Suppressor macrophage (primary cell): ENCODE results near the gene MUC5AC.

Source experiments
- DNase-seq, 4 experiments: peaks; one replicate each; pipeline ENCODE4 v3.0.0-alpha.2; 2020 to 2022

MUC5AC gene

DNA sequence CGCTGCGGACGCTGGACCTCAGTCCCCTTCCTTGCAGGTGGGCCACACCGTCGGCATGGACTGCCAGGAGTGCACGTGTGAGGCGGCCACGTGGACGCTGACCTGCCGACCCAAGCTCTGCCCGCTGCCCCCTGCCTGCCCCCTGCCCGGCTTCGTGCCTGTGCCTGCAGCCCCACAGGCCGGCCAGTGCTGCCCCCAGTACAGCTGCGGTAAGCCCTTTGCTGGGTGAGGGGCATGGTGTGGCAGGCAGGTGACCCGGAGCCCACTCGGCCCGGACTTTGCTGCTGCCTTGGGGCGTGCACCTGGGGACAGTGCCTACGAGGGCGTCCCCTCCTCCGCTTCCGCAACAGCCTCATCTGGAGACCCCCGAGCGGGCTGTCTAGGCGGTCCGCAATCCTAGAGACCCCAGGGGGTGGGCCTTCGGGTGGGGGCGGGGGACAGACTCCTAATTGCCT, 39.7 kb downstream of the MUC5AC start:
- peak in 1 of 4 experiments; percentile 1 for DNase-seq

DNA sequence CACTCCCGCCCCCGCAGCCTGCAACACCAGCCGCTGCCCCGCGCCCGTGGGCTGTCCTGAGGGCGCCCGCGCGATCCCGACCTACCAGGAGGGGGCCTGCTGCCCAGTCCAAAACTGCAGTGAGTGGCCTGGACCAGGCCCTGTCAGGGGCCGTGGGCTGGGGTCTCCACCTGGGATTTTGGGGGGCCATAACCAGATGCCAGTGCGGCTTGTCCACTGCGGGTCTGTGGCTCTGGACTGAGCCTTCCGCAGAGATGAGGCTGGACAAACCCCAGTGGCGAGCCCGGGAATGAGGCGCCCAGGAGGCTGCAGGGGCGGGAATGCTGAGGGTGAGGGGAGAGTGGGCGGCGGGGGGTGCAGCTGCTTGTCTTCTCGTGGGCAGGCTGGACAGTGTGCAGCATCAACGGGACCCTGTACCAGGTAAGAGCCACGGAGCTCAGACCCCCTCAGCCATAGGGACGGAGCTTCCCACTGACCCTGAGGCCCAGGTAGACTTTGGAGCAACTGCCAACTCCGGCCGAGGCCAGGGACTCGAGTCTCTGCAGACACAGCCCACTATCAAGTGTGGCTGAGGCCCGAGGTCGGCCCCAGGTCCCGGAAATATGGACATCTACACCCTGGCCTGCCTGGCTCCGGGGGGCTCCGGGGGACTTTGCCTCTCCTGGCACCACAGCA, 40.3 kb downstream of the MUC5AC start:
- DNase-seq: peak in 1 of 4 experiments; percentile 1

DNA sequence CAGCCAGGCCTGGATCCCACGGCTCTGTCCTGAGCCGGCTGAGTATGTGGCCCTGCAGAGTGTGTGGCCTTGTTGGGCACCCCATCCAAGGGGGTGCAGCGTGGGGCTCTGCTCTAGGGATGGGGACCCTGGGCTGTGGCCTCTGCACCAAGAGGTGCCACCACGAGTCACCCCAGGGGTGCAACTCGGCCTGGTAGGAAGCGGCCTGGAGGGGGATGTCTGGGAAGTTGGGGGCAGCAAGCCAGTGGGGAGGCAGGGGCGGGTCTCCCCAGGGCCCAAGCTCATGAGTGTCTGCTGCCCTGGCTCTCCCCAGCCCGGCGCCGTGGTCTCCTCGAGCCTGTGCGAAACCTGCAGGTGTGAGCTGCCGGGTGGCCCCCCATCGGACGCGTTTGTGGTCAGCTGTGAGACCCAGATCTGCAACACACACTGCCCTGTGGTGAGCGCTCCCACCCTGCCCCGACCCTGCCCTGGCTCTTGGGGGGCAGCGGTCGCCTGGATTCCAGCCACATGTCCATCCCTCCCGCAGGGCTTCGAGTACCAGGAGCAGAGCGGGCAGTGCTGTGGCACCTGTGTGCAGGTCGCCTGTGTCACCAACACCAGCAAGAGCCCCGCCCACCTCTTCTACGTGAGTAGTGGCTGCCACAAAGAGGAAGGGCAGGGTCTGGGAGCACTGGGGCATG, 40.9 kb downstream of the MUC5AC start:
- no peak for DNase-seq

DNA sequence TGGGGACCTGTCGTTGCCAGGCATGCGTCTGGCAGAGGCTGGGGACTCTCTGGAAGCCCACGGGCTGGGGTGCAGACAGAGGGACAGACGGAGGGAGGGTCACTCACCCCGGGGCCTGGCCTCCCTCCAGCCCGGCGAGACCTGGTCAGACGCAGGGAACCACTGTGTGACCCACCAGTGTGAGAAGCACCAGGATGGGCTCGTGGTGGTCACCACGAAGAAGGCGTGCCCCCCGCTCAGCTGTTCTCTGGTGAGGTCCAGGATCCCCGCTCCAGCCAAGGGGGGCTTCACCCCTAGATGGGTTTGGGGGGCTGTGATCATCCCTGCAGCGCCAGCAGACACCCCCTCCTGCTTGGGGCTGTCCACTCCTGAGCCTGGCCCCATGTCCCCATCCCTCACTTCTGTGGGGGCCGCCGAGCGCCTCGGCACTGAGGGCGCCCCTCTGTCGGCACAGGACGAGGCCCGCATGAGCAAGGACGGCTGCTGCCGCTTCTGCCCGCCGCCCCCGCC, 41.5 kb downstream of the MUC5AC start:
- DNase-seq: no peak

DNA sequence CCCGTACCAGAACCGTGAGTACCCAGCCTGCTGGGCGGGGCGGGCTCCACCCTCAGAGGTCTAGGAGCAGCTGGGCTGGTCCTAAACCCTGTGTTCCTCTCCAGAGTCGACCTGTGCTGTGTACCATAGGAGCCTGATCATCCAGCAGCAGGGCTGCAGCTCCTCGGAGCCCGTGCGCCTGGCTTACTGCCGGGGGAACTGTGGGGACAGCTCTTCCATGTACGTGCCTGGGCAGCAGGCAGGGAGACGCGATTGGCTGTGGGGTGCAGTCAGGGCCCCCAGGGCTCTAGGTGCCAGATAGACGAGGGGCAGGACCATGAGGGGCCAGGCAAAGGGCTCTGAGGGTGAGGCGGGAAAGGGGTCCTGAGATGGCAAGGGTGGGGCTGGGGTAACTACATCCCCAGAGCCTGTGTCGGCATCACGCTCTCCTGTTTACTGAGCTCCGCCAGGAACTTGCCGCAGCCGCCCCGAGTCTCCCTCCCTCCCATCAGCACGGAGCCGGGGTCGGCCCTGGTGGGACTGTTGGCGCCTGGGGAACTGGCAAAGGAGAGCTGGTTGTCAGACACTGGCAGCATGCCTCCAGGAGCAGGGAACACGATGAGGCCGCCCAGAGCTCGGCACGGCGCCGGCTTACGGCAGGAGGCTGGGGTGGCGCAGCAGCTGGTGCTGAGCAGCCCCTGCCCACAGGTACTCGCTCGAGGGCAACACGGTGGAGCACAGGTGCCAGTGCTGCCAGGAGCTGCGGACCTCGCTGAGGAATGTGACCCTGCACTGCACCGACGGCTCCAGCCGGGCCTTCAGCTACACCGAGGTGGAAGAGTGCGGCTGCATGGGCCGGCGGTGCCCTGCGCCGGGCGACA, 42.2 kb downstream of the MUC5AC start:
- DNase-seq: peak in 1 of 4 experiments; percentile 1

DNA sequence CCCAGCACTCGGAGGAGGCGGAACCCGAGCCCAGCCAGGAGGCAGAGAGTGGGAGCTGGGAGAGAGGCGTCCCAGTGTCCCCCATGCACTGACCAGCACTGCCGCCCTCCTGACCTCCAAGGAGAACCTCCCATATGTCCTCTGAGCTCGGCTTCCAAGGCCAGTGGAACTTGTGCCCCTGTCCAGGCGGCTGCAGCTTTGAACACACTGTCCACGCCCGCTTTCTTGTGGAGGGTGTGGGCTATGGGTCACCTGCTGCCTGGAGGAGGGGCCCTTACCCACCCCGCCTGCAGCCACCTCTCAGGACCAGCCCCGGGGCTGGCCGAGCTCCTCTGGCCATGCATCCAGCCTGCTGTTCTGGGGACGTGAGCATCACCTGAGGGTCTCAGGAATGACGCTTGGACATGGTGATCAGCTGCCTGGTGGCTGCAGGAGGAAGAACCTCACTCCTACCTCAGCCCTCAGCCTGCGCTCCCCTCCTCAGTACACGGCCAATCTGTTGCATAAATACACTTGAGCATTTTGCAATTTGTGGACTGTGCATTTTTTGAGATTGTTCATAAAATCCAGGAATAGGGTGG, 42.9 kb downstream of the MUC5AC start:
- no peak for DNase-seq

DNA sequence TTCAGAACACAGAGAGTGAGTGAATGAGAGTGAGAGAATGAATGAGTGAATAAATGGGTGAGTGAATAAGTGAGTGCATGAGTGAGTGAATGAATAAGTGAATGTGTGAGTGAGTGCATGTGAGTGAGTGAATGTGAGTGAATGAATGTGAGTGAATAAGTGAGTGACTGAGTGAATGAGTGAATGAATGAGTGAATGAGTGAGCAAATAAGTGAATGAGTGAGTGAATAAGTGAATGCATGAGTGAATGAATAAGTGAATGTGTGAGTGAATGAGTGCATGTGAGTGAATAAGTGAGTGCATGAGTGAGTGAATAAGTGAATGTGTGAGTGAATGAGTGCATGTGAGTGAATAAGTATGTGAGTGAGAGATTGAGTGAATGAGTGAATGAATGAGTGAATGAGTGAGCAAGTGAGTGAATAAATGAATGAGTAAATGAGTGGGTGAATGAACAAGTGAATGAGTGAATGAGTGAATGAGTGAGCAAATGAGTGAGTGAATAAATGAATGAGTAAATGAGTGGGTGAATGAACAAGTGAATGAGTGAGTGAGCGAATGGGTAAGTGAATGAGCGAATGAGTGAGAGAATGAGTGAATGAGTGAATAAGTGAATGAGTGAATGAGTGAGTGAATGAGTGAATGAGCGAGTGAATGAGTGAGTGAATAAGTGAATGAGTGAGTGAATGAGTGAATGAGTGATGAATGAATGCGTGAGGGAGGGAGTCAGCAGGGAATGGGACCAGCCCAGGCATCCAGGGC, 43.8 kb downstream of the MUC5AC start:
- DNase-seq: no peak

DNA sequence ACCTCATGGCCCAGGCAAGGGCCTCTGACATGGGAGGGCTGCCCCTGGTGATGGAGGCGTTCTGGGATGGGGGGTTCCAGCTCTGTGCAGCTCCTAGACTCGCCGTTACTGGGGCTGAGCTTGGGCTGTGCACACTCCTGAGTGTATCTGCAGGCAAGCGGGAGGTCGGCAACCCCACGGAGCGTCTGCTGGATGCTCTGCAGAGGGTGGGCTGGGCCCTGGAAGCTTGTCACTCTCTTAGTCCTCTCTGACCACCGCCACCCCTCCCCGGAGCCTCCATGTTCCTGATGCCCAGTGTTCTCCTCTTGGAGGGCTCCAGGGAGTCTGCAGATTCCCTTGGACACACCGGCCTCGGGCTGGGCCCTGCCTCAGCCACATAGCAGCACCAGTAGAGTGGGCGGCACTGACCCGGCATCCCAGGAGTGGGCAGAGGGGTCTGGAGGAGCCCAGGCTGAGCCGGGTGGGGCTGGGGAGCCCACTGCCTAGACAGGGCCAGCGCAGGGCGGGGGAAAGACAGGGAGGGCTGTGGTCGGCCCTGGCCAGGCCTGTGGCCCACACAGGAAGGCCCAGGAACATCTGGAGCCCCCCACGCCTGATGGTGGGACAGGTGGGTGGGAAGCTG, 44.5 kb downstream of the MUC5AC start:
- peak in 2 of 4 experiments; percentile 5 to 13 for DNase-seq

DNA sequence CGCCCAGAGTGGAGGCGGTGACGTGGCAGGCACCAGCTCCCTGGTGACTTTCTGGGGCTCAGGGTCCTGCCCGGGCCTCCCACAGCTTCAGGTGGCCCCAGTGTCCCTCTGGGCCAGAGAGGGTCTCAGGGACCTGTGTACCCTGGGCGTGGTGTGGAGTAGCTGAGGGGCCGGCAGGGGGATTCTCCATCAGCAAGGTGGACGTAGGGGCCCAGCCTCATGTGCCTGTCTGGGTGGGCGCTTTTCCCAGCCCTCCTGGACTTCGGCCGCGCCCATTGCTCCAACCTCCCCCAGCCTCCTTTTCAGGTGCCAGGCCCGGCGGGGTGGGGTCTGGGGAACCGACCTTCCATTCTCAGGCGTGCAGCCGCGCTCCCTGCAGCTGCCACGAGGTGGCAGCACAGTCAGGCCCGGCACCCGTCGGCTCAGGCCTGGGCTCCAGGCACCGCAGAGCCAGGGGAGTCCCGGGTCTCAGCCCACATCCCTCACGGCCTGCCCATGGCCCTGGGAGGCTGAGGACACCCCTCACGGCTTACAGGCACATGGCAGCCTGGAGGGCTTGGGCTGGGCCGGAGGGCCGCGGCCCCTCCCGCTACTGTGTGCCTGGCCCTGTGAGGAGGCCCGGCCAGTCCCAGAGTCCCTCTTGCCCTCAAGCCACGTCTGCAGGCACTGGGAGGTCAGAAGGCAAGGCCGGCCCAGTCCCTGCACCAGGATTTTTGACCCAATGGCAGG, 45.2 kb downstream of the MUC5AC start:
- peak; percentile 53 to 79 (median 78) for DNase-seq

DNA sequence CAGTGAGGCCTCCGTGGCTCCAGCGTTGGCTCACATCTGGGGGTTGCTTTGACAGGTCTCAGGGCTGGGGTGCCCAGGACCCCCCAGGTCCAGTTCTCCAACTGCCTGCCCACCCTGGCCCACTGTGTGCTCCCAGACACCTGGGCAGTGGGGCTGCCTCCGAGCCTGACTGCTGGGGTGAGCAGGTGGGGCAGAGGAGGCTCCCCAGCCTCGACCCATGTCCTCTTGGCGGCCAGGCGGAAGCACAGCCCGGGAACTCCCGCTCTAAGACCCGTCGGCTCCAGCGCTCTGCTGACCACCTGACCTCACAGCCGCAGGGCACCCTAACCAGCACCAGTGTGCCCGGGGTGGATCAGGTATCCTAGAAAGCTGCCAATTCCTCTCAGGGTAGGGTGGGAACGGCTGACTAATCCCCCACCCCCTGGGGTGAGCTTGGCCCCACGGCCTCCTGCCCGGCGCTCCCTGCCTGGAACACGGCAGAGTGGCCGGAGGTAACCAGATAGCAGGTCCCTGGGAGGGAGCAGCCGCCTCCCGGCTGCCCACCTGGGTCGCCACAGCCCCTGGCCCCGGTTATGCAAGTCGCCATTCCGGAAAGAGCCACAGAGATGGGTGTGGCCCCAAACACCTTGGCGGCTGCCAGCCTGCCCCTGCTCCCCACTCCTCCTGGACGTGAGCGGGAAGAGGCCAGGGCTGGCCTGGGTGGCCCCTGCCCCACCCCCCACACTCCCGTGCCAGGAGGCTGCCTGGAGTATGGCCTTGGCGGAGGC, 45.9 kb downstream of the MUC5AC start:
- DNase-seq: peak in 1 of 4 experiments; percentile 1

DNA sequence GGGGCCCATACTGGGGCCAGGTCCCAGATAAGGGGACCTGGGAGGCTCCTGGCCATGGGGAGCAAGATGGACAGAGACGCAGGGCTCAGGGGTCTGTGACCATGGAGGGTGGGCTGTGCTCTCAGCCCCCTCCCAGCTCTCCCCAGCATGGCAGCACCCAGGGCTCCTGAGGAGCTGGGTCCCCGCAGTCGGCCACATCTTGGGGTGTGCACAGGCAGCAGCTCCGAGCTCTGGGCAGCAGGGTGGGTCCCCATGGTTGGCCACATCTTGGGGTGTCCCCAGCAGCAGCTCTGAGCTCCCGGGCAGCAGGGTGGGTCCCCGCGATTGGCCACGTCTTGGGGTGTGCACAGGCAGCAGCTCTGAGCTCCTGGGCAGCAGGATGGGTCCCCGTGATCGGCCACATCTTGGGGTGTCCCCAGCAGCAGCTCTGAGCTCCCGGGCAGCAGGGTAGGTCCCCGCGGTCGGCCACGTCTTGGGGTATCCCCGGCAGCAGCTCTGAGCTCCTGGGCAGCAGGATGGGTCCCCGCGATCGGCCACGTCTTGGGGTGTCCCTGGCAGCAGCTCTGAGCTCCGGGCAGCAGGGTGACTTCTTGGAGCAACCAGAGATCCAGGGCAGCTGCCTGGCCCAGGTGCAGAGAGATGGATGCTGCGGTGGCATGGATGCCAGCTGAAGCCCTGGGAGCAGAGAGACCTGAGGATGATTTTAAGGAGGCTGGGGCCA, 46.8 kb downstream of the MUC5AC start:
- peak in 1 of 4 experiments; percentile 1 for DNase-seq

DNA sequence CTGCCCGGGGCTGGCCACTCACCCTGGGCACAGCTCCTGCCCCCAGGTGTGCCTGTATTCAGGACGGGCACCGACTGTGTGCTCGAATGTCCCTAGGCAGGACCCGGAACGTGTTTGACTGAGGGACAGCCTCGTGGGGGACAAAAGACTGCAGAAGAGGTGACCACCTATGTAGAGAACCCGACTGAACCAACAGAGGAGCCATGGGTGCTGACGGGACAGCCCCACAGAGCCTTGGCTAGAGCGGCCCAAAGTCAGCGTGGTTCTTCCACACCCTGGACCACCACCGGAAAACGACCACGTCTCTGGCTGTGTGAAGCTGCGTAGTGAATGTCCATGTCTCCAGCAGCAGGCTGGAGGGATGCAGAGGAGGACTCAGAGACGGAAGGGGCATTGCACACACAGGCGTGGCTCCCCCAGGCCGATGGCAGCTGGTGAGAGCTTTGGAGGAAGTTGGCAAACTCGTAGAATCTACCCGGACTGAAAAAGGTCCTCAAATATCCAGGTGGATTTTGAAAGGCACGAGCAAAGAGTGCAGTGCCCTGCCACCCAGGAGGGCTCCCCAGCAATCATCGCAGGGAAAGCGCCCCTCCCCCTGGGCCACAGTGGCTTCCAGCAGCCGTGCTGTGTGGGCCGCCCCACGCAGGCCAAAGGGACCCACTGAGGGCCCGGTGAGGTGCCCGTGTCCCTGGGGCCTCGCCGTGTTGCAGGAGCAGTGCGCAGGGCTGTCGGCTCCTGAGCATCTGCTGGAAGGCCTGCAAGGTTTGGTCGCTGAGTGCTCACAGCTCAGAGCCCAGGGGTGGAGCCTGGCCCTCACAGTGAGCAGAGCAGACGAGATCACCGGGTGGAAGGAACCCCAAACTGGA, 47.6 kb downstream of the MUC5AC start:
- peak in 1 of 4 experiments; percentile 1 for DNase-seq

DNA sequence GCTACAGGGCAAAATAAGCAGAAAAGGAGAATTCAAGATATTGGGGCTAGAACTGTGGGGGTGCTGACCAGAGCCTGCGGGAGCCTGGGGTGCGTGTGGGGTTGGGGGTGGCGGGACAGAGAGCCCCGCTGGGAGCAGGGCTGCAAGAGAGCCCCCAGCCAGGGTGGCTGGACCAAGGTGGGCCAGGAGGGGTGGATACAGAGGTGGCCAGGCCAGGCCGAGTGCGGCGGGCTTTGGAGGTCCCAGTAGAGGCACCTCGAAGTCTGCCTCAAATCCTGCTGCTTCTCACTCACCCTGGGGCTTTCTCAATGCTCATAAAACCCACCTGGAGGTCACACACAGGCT, 48.2 kb downstream of the MUC5AC start:
- DNase-seq: peak in 1 of 4 experiments; percentile 1

DNA sequence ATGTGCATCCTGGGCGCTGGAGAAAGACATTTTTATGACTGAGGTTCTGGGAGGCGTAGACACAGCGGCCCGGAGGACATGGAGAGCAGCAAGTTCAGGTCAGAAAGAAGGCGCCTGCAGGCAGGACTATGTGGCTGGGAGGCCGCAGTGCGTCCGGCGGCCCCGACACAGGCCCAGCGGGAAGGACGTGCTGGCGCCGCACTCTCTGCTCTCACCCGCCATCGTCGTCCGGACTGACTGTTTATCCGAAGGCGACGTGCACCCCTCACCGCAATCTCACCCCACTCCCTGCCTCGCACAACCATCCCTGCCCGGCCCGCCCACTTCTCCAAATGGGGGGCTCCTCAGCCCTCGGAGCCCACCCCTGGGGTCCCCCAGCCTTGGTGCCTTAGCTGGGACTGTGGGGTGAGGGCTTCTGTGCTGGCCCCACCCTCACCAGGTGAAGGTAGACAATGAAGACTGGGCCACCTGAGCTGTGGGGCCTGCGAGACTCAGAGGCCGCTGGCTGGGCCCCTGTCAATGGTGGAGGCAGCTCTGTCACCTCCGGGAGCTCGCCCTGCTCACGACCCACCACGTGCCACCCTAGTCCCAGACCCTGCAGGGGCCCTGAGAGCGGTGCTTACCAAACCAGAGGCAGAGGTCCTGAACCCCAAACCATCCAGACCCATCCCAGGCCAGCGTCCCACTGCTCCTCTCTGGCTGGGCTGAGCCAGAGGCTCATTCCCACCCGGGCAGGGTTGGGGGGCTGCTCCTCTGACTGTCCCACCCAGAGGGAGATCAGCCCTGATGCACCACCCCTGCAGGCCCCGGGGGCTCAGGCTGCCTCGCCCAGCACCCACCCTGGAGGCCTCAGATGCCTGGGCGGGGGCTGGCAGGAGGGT, 48.9 kb downstream of the MUC5AC start:
- no peak for DNase-seq

DNA sequence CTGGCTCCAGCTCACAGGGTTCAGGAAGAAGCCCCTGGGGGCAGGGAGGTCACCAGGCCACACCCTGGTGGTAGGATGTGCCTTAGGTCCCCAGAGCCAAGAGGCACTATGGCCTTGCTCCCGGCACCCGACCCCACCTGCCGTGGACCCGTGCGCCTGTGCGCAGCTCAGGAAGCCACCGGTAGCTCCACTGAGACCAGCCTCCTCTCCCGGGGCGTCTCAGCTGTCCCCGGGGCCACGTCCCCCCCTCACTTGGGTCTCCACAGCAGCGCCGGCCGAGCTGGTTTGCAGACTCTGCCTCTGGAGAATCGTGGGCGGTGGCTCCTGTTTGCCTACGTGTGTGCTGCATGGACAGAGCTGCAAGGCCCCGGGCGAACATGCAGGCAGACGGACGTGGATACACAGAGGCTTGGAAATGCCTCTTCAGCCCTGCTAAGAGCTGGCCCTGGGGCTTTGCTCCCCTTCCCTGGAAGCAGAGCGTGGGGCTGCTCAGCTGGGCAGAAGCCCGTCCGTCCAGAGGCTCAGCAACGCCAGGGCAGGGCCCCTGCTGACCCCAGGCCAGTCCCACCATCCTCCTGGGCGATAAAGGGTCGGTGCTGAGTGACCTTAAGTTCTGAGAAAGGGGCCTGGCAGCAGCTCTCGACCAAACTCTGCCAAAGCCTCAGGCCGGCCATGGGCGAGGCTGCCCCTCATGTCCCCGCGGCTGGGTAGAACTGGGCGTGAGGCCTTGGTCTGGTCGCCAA, 49.8 kb downstream of the MUC5AC start:
- peak in 1 of 4 experiments; percentile 1 for DNase-seq

DNA sequence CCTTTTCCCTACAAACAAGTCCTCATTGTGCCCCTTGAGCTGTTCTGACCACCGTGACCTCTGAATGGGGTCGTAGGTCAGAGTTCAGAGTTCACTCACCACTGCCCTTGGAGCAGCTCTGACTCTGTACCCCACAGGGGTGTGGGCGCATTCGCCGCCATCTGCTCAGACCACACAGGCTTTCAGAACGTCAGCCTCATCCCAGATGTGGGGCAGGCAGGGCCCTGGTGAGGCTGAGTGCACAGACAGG, 50.3 kb downstream of the MUC5AC start:
- DNase-seq: no peak
